GM21381 (cell line): ENCODE data around the gene OR13C8.
"Not testable (repeated sequence)": the region's sequence is repeated elsewhere in the genome, so short reads cannot be mapped to it uniquely, and the experiment has no call there.

Experiments
- ATAC-seq: cut with Tn5 transposase; IDR thresholded peaks from one replicate; pipeline ENCODE4 v1.9.1; 2021; ENCODE audit warnings: mild to moderate bottlenecking, moderate library complexity; ENCODE audit not compliant: unreplicated experiment

The OR13C8 gene

GRCh38 chr9:104568868-104569267, at the start of gene OR13C8:
Gene OR13C8 (plus strand): TSS chr9:104569168. CDS start chr9:104569168, 0 bp downstream.
- no peak for ATAC-seq

- ATAC-seq, result not testable (repeated sequence)
Observed at GRCh38 chr9:104520241-104520640, 48.7 kb upstream of the OR13C8 start.

GRCh38 chr9:104527109-104527508, 41.9 kb upstream of the OR13C8 start, which contains the start of gene OR13C4:
Gene OR13C4 (minus strand): TSS chr9:104527209. CDS start chr9:104527209, 0 bp downstream.
- no peak for ATAC-seq

- no peak for ATAC-seq
Observed at GRCh38 chr9:104536756-104537155, 32.2 kb upstream of the OR13C8 start, which contains the start of gene OR13C3. Gene OR13C3 (minus strand): TSS chr9:104536856. CDS start chr9:104536723, 133 bp downstream.

- no peak for ATAC-seq
Observed at GRCh38 chr9:104539275-104539674, 29.7 kb upstream of the OR13C8 start.

- no peak for ATAC-seq
Observed at GRCh38 chr9:104544644-104545043, 24.3 kb upstream of the OR13C8 start.

GRCh38 chr9:104553261-104553660, 15.7 kb upstream of the OR13C8 start:
- no peak for ATAC-seq

- ATAC-seq, result no peak
Observed at GRCh38 chr9:104555521-104555920, 13.4 kb upstream of the OR13C8 start.

GRCh38 chr9:104556830-104557634, 11.9 kb upstream of the OR13C8 start:
- ATAC-seq, result no peak

- ATAC-seq, result no peak
Observed at GRCh38 chr9:104564358-104564757, 4.6 kb upstream of the OR13C8 start.

GRCh38 chr9:104572612-104573011, 3.6 kb downstream of the OR13C8 start:
- ATAC-seq, result no peak

GRCh38 chr9:104575456-104575855, 6.5 kb downstream of the OR13C8 start:
- ATAC-seq, result no peak

GRCh38 chr9:104577263-104577662, 8.3 kb downstream of the OR13C8 start:
- ATAC-seq, result no peak

- ATAC-seq, result no peak
Observed at GRCh38 chr9:104580562-104580961, 11.6 kb downstream of the OR13C8 start.

GRCh38 chr9:104586496-104587180, 17.7 kb downstream of the OR13C8 start:
- ATAC-seq, result no peak

GRCh38 chr9:104589626-104590025, 20.7 kb downstream of the OR13C8 start:
- ATAC-seq, result no peak

GRCh38 chr9:104598749-104599148, 29.8 kb downstream of the OR13C8 start:
- not testable (repeated sequence) for ATAC-seq

GRCh38 chr9:104599313-104599712, 30.3 kb downstream of the OR13C8 start, which contains the start of gene OR13C5:
Gene OR13C5 (minus strand): TSS chr9:104599413. CDS start chr9:104599413, 0 bp downstream.
- not testable (repeated sequence) for ATAC-seq

GRCh38 chr9:104604801-104605200, 35.8 kb downstream of the OR13C8 start:
- ATAC-seq, result peak; percentile 52

GRCh38 chr9:104605527-104605926, 36.6 kb downstream of the OR13C8 start, which contains the start of gene OR13C2:
Gene OR13C2 (minus strand): TSS chr9:104605627. CDS start chr9:104605627, 0 bp downstream.
- not testable (repeated sequence) for ATAC-seq

- no peak for ATAC-seq
Observed at GRCh38 chr9:104606152-104606551, 37.2 kb downstream of the OR13C8 start.

- no peak for ATAC-seq
Observed at GRCh38 chr9:104608336-104608735, 39.4 kb downstream of the OR13C8 start.
